ENCODE measurements around the gene OSTN. TPM values are rescaled to one million over a fixed set of nuclear protein-coding genes. Genes with fewer than 3 reads are reported as not detected.
A peak's percentile ranks its signal among the peaks of the same experiment; 100 is the strongest.

Gene OSTN
- polyA plus RNA-seq, 1 of the 3 experiments (the other 2 are of a cell fraction), result 0.02 TPM

DNA sequence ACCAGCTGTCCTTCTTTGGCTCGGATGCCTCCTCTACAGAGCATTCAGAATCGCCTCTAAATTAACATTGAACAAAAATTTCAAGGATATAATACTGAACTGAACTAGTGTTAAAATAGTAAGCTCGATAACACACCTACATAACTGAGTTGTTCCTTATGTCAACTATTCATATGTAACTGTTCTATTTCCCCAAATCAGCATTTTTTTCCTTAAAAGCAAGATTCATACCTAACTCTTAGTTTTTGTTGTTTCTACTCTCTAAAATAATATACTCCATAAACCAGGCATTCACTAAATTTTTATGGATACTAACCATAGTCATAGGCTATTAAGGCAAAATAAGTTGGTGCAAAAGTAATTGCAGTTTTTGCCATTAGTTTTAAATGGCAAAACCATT lies 32.7 kb upstream of the OSTN start:
- Histone ChIP-seq H2AFZ (ENCODE audit: low read depth) (no peak overlapping the region), H3K36me3 (replicated peaks in 1 of 2; ENCODE audit: control insufficient read depth in 1 of 2, insufficient read depth in 2 of 2, low read length in 1 of 2) (no peaks in the 10 kb centered on the region), H3K9me2 (no peaks in the 10 kb centered on the region), H3K27me3 (ENCODE audit: insufficient read depth) (no peaks in the 10 kb centered on the region), H3K9ac (no peak overlapping the region), H3F3A (replicated peaks; ENCODE audit: insufficient read depth) (no peaks in the 10 kb centered on the region), H3K4me1 (ENCODE audit: control insufficient read depth in 1 of 2, insufficient read depth in 2 of 2, low read depth in 1 of 2, low read length in 1 of 2) (no peaks in the 10 kb centered on the region), H3K4me2 (no peak overlapping the region), H3K4me3 (ENCODE audit: low read depth in 2 of 2, low read length in 1 of 2) (no peak overlapping the region), H4K20me1 (ENCODE audit: insufficient read depth) (no peaks in the 10 kb centered on the region), H3K79me2 (ENCODE audit: insufficient read depth) (no peaks in the 10 kb centered on the region), H3K27ac (ENCODE audit: low read depth in 2 of 2, low read length in 1 of 2) (no peak overlapping the region), H3K9me3 (peaks cover 4% of the 10 kb centered on the region; the same call in 1 of the 2 replicates)
- ChIA-PET CTCF (interaction anchor here (0.8 kb wide), 1 partner anchor 1278 kb away, joined by 3 read pairs; no protein-coding TSS in a partner anchor), POLR2A (no interaction called here)
- no peak for DNase-seq
- TF ChIP-seq TCF12 (IDR thresholded peaks at IDR 0.05) (no peak), MXI1 (IDR thresholded peaks at IDR 0.05; ENCODE audit: low read depth, low read length) (no peak), RAD21 (IDR thresholded peaks at IDR 0.05; ENCODE audit: low read length) (no peak)
- TF ChIP-seq, protein P1, sequence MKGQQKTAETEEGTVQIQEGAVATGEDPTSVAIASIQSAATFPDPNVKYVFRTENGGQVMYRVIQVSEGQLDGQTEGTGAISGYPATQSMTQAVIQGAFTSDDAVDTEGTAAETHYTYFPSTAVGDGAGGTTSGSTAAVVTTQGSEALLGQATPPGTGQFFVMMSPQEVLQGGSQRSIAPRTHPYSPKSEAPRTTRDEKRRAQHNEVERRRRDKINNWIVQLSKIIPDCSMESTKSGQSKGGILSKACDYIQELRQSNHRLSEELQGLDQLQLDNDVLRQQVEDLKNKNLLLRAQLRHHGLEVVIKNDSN (IDR thresholded peaks at IDR 0.05; ENCODE audit: borderline replicate concordance, low read depth), result no peak
- WGBS (ENCODE audit: low lambda C conversion rate), result 5% methylated on average over 3 of the region's 3 CpGs

DNA sequence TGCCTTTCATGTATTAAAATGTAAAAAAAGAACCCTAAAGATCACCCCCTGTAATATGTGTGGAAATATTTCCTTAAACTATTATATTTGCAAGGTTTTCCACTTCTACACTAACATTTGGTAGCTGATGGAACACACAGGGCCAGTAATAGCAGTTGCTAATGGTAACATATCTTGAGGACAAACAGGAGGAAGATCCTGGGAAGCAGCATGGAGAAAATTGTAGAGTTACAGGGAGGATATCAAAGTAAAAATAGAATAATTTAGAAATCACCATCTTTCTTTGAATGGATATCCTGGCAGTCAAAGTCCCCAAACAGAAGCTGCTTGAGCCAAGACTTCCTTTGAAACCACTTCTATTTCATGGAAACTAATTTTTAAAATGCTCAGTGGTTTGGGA lies 29.5 kb upstream of the OSTN start:
- Histone ChIP-seq H3K9me3 (no peaks in the 10 kb centered on the region), H3K27ac (ENCODE audit: low read depth in 2 of 2, low read length in 1 of 2) (no peak overlapping the region), H2AFZ (ENCODE audit: low read depth) (0 out of 2 replicates have a peak overlapping the region, but pooled peaks have one; percentile 9), H3K27me3 (ENCODE audit: insufficient read depth) (no peaks in the 10 kb centered on the region), H3F3A (replicated peaks; ENCODE audit: insufficient read depth) (no peaks in the 10 kb centered on the region), H3K4me2 (no peak overlapping the region), H3K36me3 (replicated peaks in 1 of 2; ENCODE audit: control insufficient read depth in 1 of 2, insufficient read depth in 2 of 2, low read length in 1 of 2) (no peaks in the 10 kb centered on the region), H3K9me2 (no peaks in the 10 kb centered on the region), H4K20me1 (ENCODE audit: insufficient read depth) (no peaks in the 10 kb centered on the region), H3K4me3 (ENCODE audit: low read depth in 2 of 2, low read length in 1 of 2) (no peak overlapping the region), H3K9ac (no peak overlapping the region), H3K4me1 (ENCODE audit: control insufficient read depth in 1 of 2, insufficient read depth in 2 of 2, low read depth in 1 of 2, low read length in 1 of 2) (no peaks in the 10 kb centered on the region), H3K79me2 (ENCODE audit: insufficient read depth) (no peaks in the 10 kb centered on the region)
- CTCF ChIA-PET, result no interaction called here
- POLR2A ChIA-PET, result no interaction called here
- no peak for TF ChIP-seq EZH2phosphoT487 (IDR thresholded peaks at IDR 0.05; ENCODE audit: borderline replicate concordance, low read depth)
- TF ChIP-seq GATA2 (CRISPR knock-in tag; IDR thresholded peaks at IDR 0.05), result no peak
- TF ChIP-seq TAF1 (IDR thresholded peaks at IDR 0.05; ENCODE audit: borderline replicate concordance, low read depth, low read length), result no peak
- TF ChIP-seq FOXM1 (IDR thresholded peaks at IDR 0.05; ENCODE audit: low read depth), result no peak
- TF ChIP-seq YY1 (IDR thresholded peaks at IDR 0.05; ENCODE audit: low read depth), result no peak
- TF ChIP-seq, protein P2, sequence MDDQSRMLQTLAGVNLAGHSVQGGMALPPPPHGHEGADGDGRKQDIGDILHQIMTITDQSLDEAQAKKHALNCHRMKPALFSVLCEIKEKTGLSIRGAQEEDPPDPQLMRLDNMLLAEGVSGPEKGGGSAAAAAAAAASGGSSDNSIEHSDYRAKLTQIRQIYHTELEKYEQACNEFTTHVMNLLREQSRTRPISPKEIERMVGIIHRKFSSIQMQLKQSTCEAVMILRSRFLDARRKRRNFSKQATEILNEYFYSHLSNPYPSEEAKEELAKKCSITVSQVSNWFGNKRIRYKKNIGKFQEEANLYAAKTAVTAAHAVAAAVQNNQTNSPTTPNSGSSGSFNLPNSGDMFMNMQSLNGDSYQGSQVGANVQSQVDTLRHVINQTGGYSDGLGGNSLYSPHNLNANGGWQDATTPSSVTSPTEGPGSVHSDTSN (IDR thresholded peaks at IDR 0.05), result no peak
- no peak for TF ChIP-seq MXI1 (IDR thresholded peaks at IDR 0.05; ENCODE audit: low read depth, low read length)
- TF ChIP-seq, protein P3, sequence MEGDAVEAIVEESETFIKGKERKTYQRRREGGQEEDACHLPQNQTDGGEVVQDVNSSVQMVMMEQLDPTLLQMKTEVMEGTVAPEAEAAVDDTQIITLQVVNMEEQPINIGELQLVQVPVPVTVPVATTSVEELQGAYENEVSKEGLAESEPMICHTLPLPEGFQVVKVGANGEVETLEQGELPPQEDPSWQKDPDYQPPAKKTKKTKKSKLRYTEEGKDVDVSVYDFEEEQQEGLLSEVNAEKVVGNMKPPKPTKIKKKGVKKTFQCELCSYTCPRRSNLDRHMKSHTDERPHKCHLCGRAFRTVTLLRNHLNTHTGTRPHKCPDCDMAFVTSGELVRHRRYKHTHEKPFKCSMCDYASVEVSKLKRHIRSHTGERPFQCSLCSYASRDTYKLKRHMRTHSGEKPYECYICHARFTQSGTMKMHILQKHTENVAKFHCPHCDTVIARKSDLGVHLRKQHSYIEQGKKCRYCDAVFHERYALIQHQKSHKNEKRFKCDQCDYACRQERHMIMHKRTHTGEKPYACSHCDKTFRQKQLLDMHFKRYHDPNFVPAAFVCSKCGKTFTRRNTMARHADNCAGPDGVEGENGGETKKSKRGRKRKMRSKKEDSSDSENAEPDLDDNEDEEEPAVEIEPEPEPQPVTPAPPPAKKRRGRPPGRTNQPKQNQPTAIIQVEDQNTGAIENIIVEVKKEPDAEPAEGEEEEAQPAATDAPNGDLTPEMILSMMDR (IDR thresholded peaks at IDR 0.05), result no peak
- TF ChIP-seq CHD2 (IDR thresholded peaks at IDR 0.05; ENCODE audit: low read length, partially characterized antibody), result no peak
- no peak for TF ChIP-seq MEF2A (IDR thresholded peaks at IDR 0.05; ENCODE audit: borderline replicate concordance, low read depth)
- no peak for TF ChIP-seq SIN3A (IDR thresholded peaks at IDR 0.05; ENCODE audit: borderline replicate concordance, low read depth, low read length)
- TF ChIP-seq, protein P4, sequence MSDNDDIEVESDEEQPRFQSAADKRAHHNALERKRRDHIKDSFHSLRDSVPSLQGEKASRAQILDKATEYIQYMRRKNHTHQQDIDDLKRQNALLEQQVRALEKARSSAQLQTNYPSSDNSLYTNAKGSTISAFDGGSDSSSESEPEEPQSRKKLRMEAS (IDR thresholded peaks at IDR 0.05; ENCODE audit: low read depth), result no peak
- TF ChIP-seq POLR2AphosphoS5 (IDR thresholded peaks at IDR 0.05; ENCODE audit: low read depth, low read length), result no peak
- no peak for TF ChIP-seq SMC3 (IDR thresholded peaks at IDR 0.05; ENCODE audit: low read depth, low read length)
- TF ChIP-seq, protein P5, sequence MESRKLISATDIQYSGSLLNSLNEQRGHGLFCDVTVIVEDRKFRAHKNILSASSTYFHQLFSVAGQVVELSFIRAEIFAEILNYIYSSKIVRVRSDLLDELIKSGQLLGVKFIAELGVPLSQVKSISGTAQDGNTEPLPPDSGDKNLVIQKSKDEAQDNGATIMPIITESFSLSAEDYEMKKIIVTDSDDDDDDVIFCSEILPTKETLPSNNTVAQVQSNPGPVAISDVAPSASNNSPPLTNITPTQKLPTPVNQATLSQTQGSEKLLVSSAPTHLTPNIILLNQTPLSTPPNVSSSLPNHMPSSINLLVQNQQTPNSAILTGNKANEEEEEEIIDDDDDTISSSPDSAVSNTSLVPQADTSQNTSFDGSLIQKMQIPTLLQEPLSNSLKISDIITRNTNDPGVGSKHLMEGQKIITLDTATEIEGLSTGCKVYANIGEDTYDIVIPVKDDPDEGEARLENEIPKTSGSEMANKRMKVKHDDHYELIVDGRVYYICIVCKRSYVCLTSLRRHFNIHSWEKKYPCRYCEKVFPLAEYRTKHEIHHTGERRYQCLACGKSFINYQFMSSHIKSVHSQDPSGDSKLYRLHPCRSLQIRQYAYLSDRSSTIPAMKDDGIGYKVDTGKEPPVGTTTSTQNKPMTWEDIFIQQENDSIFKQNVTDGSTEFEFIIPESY (IDR thresholded peaks at IDR 0.05; ENCODE audit: borderline replicate concordance, low read depth), result no peak
- TF ChIP-seq JUND (IDR thresholded peaks at IDR 0.05), result no peak
- no peak for DNase-seq
